Progenitor cell of endocrine pancreas (in vitro differentiated cells): ENCODE results near the gene ZNF346. TPM values are rescaled to one million over a fixed set of nuclear protein-coding genes. Genes with fewer than 3 reads are reported as not detected.
A peak's percentile ranks its signal among the peaks of the same experiment; 100 is the strongest.

ENCODE experiments used
- DNase-seq: peaks from one replicate; pipeline ENCODE4 v3.0.0; 2021; ENCODE audit warnings: low spot score; ENCODE audit not compliant: unreplicated experiment
- H3K27ac Mint-ChIP-seq: 2 replicates; pipeline ENCODE4 v1.8.0; 2021; ENCODE audit warnings: mild to moderate bottlenecking, moderate library complexity, mixed read lengths
- H3K27me3 Mint-ChIP-seq: 2 replicates; pipeline ENCODE4 v1.8.0; 2021; ENCODE audit warnings: mixed read lengths
- H3K36me3 Mint-ChIP-seq: 2 replicates; pipeline ENCODE4 v1.8.0; 2022; ENCODE audit warnings: mixed read lengths; ENCODE audit not compliant: insufficient read depth
- H3K4me1 Mint-ChIP-seq: 2 replicates; pipeline ENCODE4 v1.8.0; 2021; ENCODE audit warnings: low read depth, mixed read lengths
- H3K4me3 Mint-ChIP-seq: 2 replicates; pipeline ENCODE4 v1.8.0; 2021; ENCODE audit warnings: low read depth, mild to moderate bottlenecking, moderate library complexity, mixed read lengths
- H3K9me3 Mint-ChIP-seq: 2 replicates; pipeline ENCODE4 v1.8.0; 2021; ENCODE audit warnings: low read depth, mixed read lengths
- total RNA-seq: library from RNA; stranded (reverse); gene quantifications from 2 replicates; pipeline ENCODE4 v1.2.1, GENCODE V29; 2021
- TF ChIP-seq, protein P1 (sequence below): fragments of 200-600 bp; sonication (generic); IDR thresholded peaks from one replicate; pipeline ENCODE4 v1.5.0; 2021; ENCODE audit warnings: antibody characterized with exemption, mild to moderate bottlenecking; ENCODE audit not compliant: unreplicated experiment

The ZNF346 gene
- total RNA-seq, 1 donor from 2014 or later = 42.2 TPM

DNA sequence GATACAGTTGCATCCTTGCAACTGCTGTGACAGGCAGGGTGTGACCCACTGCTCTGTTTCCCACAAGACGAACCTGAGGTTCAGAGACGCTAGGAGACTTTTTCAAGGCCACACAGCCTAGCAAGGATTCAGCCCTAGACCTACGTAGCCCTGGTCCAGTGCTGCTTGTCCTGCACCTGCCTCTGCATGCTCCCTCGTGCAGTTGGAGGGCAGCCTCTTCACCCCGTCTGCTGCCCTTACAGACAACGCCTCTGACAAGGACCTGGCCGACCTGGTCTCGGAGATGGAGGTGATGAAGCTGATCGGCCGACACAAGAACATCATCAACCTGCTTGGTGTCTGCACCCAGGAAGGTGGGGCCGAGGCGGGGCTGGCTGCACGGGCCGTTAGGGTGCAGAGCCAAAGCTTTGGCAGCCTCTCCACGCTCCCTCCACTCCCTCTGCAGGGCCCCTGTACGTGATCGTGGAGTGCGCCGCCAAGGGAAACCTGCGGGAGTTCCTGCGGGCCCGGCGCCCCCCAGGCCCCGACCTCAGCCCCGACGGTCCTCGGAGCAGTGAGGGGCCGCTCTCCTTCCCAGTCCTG is 72.7 kb downstream of the ZNF346 start:
- no peaks in the 10 kb centered on the region for H3K27me3 Mint-ChIP-seq
- DNase-seq = no peak
- H3K27ac Mint-ChIP-seq = no peak overlapping the region
- peaks cover 13% of the 10 kb centered on the region for H3K36me3 Mint-ChIP-seq
- H3K4me1 Mint-ChIP-seq = peaks cover 11% of the 10 kb centered on the region
- H3K9me3 Mint-ChIP-seq = no peaks in the 10 kb centered on the region
- TF ChIP-seq, protein P1, sequence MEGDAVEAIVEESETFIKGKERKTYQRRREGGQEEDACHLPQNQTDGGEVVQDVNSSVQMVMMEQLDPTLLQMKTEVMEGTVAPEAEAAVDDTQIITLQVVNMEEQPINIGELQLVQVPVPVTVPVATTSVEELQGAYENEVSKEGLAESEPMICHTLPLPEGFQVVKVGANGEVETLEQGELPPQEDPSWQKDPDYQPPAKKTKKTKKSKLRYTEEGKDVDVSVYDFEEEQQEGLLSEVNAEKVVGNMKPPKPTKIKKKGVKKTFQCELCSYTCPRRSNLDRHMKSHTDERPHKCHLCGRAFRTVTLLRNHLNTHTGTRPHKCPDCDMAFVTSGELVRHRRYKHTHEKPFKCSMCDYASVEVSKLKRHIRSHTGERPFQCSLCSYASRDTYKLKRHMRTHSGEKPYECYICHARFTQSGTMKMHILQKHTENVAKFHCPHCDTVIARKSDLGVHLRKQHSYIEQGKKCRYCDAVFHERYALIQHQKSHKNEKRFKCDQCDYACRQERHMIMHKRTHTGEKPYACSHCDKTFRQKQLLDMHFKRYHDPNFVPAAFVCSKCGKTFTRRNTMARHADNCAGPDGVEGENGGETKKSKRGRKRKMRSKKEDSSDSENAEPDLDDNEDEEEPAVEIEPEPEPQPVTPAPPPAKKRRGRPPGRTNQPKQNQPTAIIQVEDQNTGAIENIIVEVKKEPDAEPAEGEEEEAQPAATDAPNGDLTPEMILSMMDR = no peak
- no peak overlapping the region for H3K4me3 Mint-ChIP-seq

DNA sequence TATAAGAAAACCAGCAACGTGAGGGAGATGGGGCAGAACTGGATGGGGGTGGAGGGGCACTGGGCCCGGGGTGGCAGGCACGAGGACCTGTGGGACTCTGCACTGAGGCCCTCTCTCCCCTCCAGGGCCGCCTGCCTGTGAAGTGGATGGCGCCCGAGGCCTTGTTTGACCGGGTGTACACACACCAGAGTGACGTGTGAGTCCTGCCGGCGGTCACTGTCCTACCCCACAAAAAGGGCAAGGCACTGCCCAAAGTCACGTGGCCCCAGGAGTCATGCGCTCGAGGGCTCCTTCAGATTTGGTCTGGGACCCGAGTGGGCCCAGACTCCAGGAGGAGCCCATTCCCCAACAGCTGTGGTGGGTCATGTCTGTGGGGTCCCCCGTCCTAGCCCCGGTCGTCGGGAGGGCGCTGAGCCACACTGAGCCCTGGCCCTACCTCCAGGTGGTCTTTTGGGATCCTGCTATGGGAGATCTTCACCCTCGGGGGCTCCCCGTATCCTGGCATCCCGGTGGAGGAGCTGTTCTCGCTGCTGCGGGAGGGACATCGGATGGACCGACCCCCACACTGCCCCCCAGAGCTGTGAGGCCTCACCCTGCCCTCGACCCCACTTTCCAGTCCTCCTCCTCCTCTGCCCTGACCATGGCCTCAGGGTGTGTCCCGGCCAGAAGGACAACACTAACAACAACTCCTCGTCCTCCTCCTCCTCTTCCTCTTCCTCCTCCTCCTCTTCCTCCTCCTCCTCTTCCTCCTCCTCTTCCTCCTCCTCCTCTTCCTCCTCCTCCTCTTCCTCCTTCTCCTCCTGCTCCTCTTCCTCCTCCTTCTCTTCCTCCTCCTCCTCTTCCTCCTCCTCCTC is 73.9 kb downstream of the ZNF346 start:
- H3K27ac Mint-ChIP-seq = peak overlapping the region; percentile 52
- TF ChIP-seq, protein P1 = no peak
- no peak for DNase-seq
- H3K4me3 Mint-ChIP-seq = no peak overlapping the region
- H3K27me3 Mint-ChIP-seq = no peaks in the 10 kb centered on the region
- H3K4me1 Mint-ChIP-seq = peaks cover 8% of the 10 kb centered on the region
- no peaks in the 10 kb centered on the region for H3K9me3 Mint-ChIP-seq
- H3K36me3 Mint-ChIP-seq = peaks cover 13% of the 10 kb centered on the region

DNA sequence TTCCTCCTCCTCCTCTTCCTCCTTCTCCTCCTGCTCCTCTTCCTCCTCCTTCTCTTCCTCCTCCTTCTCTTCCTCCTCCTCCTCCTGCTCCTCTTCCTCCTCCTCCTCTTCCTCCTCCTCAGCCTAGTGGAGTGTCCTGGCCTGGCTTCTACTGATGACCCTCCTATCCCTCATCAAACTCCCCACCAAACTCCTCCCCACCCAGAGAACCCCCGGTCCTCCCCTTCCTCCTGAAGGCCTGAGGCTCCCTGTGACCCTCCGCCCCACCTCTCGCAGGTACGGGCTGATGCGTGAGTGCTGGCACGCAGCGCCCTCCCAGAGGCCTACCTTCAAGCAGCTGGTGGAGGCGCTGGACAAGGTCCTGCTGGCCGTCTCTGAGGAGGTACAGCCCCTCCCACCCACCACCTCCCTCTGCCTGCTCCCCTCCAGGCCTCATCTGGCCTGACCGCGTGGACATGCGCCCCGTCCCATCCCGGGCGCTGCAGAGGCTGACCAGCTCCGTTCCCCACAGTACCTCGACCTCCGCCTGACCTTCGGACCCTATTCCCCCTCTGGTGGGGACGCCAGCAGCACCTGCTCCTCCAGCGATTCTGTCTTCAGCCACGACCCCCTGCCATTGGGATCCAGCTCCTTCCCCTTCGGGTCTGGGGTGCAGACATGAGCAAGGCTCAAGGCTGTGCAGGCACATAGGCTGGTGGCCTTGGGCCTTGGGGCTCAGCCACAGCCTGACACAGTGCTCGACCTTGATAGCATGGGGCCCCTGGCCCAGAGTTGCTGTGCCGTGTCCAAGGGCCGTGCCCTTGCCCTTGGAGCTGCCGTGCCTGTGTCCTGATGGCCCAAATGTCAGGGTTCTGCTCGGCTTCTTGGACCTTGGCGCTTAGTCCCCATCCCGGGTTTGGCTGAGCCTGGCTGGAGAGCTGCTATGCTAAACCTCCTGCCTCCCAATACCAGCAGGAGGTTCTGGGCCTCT is 74.8 kb downstream of the ZNF346 start:
- peaks cover 8% of the 10 kb centered on the region for H3K36me3 Mint-ChIP-seq
- H3K9me3 Mint-ChIP-seq = no peaks in the 10 kb centered on the region
- TF ChIP-seq, protein P1 = no peak
- no peak overlapping the region for H3K4me3 Mint-ChIP-seq
- no peaks in the 10 kb centered on the region for H3K27me3 Mint-ChIP-seq
- no peak for DNase-seq
- peak overlapping the region; percentile 81 for H3K27ac Mint-ChIP-seq
- H3K4me1 Mint-ChIP-seq = peaks cover 8% of the 10 kb centered on the region

- no peaks in the 10 kb centered on the region for H3K9me3 Mint-ChIP-seq
- no peaks in the 10 kb centered on the region for H3K27me3 Mint-ChIP-seq
- H3K27ac Mint-ChIP-seq = no peak overlapping the region
- H3K4me3 Mint-ChIP-seq = no peak overlapping the region
- DNase-seq = no peak
- TF ChIP-seq, protein P1 = no peak
- peaks cover 8% of the 10 kb centered on the region for H3K36me3 Mint-ChIP-seq
- H3K4me1 Mint-ChIP-seq = peaks cover 8% of the 10 kb centered on the region
Observed at GRCh38 chr5:177098120-177098469, 75.6 kb downstream of the ZNF346 start.

- no peak overlapping the region for H3K27ac Mint-ChIP-seq
- no peak overlapping the region for H3K4me3 Mint-ChIP-seq
- TF ChIP-seq, protein P1 = no peak
- peaks cover 8% of the 10 kb centered on the region for H3K4me1 Mint-ChIP-seq
- no peaks in the 10 kb centered on the region for H3K27me3 Mint-ChIP-seq
- H3K36me3 Mint-ChIP-seq = peaks cover 6% of the 10 kb centered on the region
- H3K9me3 Mint-ChIP-seq = no peaks in the 10 kb centered on the region
- DNase-seq = no peak
Observed at GRCh38 chr5:177098470-177099141, 76.1 kb downstream of the ZNF346 start.
